ENCODE measurements around the gene PADI1. TPM values are rescaled to one million over a fixed set of nuclear protein-coding genes. Genes with fewer than 3 reads are reported as not detected.

PADI1 gene
- total RNA-seq, 1 experiment from 2014 or later = not detected

DNA sequence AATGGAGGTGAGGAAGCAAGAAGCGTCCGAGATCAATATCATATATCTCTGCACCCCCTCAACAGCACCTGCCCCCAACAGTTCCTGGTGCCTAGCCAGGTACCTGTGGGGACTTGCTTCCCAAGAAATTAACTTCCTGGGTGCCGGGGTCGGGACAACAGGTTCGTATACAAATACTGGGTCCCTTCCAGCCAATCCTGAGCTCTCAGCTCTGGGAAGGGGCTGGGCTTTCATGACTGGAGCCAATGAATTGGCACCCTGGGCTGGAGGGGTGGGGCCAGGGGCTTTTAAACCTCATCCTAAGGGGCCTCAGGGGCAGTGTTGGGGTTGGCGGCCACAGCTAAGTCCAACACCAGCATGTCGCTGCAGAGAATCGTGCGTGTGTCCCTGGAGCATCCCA, 43.9 kb downstream of the PADI1 start, which contains the start of gene PADI3:
Gene PADI3 (plus strand): TSS at position 318 of the 400 bp plus-strand sequence. CDS start 40 bp downstream, at position 358.
- peak; percentile 34 for DNase-seq (ENCODE audit: low read depth, low spot score)

DNA sequence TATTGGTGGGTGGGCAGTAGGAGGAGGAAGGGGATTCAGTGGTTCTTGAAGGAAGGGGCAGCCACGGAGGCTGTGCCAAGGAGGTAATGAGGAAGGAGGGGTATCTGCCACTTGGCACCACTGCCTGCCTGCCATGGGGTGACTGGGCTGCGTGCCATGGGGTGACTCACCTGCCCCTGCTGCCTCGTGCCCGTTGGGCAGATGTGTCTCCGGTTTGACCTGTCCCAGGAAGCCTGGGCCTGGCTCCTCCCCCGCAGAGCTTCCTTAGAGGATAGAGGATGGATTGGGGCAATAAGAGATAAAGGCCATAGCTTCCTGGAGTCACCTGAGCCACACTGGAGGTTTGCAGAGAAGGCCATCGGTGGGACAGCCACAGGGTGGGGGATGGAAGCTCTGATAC, 45.7 kb downstream of the PADI1 start:
- DNase-seq (ENCODE audit: low read depth, low spot score) = peak; percentile 24
- in situ Hi-C loops (cut with HindIII; ENCODE audit: low pct_unique_long_range_greater_than_20kb, low sequenced_read_pairs) = no loop called here

More for the DNA sequence above, 43.9 kb downstream of the PADI1 start, which contains the start of gene PADI3:
- in situ Hi-C loops (cut with HindIII; ENCODE audit: low pct_unique_long_range_greater_than_20kb, low sequenced_read_pairs) = no loop called here

DNA sequence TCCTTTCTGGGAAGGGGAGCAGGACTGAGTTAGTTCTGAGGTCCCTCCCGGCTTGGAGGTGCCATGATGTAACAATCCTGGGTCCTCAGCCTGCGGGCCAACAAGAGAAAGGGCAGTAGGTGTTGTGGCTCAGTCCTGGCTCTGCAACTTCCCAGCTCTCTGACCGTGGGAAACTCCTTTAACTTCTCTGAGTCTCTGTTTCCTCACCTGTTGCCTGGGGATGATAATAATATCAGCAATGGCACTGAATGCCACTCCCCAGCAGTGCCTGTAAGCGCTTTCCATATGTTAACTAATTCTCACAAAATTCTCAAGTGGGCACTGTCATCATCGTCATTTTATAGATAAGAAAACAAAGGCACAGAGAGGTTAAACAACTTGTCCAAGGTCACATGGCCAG, 46.3 kb downstream of the PADI1 start:
- in situ Hi-C loops (cut with HindIII; ENCODE audit: low pct_unique_long_range_greater_than_20kb, low sequenced_read_pairs) = no loop called here
- no peak for DNase-seq (ENCODE audit: low read depth, low spot score)

DNA sequence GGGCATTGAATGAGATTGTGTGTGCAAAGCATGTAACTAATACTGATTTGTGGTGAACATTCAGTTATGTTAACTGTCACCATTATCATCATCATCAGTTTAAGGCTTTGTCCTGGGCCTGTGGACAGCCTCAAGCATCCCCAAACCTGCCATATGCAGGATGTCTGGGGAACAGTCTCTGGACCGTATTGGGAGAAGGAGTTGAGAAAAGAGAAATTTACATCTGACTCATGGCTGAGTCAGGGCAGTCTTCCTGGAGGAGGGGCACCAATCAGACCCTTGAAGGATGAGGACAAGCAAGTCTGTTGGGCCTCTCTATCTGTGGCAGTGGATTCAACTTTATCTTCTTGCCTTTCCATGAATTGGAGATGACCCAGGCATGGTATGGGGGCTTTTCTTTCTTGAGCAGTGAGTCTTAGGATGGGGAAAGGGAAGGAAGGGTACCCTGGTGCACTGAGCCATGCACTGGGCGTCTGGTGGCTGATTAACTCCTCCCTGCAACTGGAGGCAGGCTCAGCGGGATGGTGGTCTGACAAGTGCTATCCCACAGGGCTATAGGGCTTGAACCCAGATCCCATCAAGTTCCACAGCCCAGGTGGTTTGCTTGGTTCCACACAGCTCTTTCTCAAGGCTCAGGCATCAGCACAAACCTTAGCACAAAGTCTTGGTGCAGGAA, 46.9 kb downstream of the PADI1 start:
- DNase-seq (ENCODE audit: low read depth, low spot score) = no peak
- in situ Hi-C loops (cut with HindIII; ENCODE audit: low pct_unique_long_range_greater_than_20kb, low sequenced_read_pairs) = no loop called here

DNA sequence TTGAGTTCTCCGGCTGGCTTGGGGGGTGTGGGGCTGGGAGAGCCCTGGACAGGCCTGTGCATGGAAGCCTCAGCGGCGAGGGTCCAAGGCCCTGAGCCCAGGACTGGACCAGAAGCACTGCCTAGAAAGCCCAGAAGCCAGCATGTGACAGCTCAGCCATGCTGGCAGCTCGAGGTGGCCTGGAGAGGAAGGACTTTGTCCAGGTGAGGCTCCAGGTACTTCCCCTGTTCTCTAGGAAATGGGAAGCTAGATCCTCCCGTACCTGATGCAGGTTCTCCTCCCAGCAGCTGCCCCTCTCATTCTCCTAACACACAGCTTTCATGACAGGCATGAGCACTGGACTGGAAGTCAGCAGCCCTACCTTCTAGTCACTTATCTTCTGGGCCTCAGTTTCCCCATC, 50.4 kb downstream of the PADI1 start:
- in situ Hi-C loops (cut with HindIII; ENCODE audit: low pct_unique_long_range_greater_than_20kb, low sequenced_read_pairs) = no loop called here
- DNase-seq (ENCODE audit: low read depth, low spot score) = no peak

DNA sequence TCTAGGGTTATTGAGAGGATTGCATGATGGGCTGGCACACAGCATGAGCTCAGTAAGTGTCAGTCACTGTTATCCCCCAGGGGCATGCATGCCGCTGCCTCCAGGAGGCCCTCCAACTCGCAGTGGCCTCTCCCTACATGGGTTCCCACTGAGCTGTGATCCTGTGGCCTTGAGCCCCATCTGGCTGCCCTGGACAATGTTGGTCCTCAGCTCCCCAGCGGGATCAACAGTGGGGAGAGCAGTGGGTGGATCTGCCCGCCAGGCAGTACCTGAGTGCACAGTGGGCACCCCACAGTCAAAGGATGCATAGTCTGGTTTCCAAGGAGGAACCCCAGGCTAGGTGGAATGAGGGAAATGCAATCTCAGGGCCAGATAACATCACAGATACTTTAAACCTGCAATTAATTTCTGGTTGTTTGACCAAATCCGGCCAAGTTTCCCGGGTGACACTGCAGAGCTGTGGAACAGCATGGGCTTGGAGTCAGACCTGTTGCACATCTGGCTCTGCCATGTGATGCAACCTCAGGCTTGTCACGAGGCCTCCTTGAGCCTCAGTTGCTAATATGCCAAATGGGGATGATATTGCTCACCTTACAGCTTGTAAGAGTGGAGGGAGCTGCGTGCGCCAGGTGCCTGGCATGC, 53.3 kb downstream of the PADI1 start:
- in situ Hi-C loops (cut with HindIII; ENCODE audit: low pct_unique_long_range_greater_than_20kb, low sequenced_read_pairs) = no loop called here
- no peak for DNase-seq (ENCODE audit: low read depth, low spot score)

DNA sequence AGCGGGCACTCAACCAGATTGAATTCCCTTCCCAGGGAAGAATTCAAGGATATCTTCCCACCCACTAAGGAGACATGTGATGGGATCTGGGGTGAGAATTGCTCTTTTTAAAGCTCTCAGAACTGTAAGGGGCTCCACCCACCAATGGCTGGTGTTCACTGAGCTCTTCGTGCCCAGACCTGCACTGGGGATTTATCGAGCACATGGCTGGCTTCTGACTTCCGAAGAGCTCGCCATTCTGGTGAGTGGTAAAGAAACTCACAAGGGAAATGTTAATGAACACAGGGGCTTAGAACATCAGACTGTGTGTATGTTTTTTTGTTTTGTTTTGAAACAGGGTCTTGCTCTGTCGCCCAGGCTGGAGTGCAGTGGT, 53.8 kb downstream of the PADI1 start:
- DNase-seq (ENCODE audit: low read depth, low spot score) = no peak
- in situ Hi-C loops (cut with HindIII; ENCODE audit: low pct_unique_long_range_greater_than_20kb, low sequenced_read_pairs) = no loop called here

DNA sequence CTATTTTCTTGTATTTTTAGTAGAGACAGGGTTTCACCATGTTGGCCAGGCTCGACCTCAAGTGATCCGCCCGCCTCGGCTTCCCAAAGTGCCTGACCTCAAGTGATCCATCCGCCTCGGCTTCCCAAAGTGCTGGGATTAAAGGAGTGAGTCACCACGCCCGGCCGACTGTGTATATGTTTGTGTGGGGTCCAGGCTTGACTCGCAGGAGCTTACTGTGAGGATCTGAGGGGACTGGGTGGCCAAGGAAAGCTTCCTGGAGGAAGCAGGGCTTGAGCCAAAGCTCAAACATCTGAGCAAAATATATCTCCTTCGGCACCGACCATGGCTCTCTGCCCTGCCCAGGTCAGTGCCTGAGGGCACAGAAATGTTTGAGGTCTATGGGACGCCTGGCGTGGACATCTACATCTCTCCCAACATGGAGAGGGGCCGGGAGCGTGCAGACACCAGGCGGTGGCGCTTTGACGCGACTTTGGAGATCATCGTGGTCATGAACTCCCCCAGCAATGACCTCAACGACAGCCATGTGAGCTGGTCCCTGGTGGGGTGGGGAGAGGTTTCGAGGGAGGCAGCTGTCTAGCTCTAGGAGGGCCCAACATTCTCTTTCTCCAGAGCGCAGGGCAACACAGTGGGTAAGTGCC, 54.4 kb downstream of the PADI1 start:
- DNase-seq (ENCODE audit: low read depth, low spot score) = no peak
- in situ Hi-C loops (cut with HindIII; ENCODE audit: low pct_unique_long_range_greater_than_20kb, low sequenced_read_pairs) = no loop called here

DNA sequence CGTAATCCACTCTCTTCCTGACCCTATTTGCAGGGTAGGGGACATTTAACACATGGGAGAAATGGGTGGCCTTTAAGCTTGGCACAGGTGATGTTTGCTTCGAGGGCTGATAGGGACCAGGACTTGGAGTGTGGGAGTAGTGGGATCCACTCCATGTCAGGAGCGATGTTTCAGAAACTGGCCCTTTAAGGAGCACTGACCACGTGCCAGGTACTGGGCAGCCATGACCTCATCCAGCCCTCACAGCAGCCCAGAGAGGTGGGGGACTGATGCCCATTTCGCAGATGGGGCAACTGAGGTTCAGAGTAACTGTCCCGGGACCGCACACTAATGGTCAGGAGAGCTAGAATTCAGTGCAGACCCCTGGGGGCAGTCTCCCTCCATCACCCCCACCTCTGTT, 55.3 kb downstream of the PADI1 start:
- in situ Hi-C loops (cut with HindIII; ENCODE audit: low pct_unique_long_range_greater_than_20kb, low sequenced_read_pairs) = no loop called here
- no peak for DNase-seq (ENCODE audit: low read depth, low spot score)

DNA sequence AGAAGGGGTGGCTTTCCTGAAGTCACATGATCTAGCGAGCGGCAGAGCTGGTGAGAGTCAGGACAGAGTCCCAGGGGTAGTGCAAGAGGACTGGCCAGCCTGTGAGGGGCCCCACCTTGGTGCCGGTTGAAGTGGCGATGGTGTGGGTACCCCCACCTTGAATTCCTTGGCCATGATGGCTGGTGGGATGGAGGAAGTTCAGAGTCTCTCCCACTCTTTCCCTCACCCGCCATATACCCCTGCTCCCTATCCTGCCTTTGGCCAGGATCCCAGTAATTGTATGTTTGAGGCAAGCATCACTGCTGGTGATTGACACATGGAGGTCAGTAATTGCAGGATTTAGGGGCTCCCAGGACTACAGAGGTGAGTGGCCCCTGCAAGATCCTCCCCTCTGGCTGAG, 55.8 kb downstream of the PADI1 start:
- DNase-seq (ENCODE audit: low read depth, low spot score) = no peak

DNA sequence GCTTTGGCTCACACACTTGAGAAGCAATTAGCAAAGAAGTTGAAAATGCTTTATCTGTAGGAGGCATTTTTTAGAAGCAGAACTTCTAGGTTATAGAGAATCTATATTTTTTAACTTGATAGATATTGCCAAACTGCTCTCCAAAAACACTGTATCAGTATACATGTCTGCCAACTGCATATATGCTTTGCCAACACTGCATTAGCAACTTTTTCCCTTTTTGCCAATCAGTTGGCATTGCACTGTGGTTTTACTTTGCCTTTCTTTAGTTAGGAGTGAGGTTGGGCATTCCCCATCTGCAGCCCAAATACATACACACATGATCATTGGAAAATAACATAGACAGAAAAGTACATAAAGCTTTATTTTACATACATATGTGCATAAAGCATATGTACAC, 59.0 kb downstream of the PADI1 start:
- DNase-seq (ENCODE audit: low read depth, low spot score) = no peak
- in situ Hi-C loops (cut with HindIII; ENCODE audit: low pct_unique_long_range_greater_than_20kb, low sequenced_read_pairs) = no loop called here

More for the DNA sequence above, 55.8 kb downstream of the PADI1 start:
- in situ Hi-C loops (cut with HindIII; ENCODE audit: low pct_unique_long_range_greater_than_20kb, low sequenced_read_pairs) = no loop called here

DNA sequence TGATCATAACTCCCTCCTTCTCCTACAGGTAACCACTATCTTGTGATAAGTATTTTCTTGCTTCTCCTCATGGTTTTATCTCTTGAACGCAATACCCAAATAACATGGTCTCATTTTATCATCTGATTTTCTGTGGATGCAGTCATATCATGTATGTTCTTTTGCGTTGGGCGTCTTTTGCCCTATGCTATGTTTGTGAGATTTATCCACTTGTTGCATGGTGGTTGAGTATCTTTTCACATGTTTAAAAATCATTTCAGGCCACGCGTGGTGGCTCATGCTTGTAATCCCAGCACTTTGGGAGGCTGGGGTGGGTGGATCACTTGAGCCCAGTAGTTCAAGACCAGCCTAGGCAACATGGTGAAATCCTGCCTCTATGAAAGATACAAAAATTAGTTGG, 59.5 kb downstream of the PADI1 start:
- DNase-seq (ENCODE audit: low read depth, low spot score) = no peak
- in situ Hi-C loops (cut with HindIII; ENCODE audit: low pct_unique_long_range_greater_than_20kb, low sequenced_read_pairs) = no loop called here

DNA sequence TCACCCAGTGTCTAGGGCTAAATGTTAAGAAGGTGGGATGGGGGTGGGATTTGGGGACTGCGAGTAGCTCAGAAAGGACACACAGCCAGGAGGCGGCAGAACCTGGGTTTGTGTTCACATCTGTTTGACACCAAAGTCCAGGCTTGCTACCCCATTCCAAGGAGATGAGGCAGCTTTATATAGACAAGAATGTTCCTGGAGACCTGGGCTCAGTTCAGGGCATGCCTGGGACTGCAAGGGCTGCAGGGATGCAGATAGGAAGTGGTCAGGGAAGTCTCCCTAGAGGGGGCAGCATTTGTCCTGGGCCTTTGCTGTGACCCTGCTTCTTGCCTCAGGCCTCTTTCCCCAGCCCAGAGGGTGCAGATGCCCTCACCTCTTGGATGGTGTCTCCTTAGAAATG, 60.2 kb downstream of the PADI1 start:
- in situ Hi-C loops (cut with HindIII; ENCODE audit: low pct_unique_long_range_greater_than_20kb, low sequenced_read_pairs) = no loop called here
- DNase-seq (ENCODE audit: low read depth, low spot score) = no peak

DNA sequence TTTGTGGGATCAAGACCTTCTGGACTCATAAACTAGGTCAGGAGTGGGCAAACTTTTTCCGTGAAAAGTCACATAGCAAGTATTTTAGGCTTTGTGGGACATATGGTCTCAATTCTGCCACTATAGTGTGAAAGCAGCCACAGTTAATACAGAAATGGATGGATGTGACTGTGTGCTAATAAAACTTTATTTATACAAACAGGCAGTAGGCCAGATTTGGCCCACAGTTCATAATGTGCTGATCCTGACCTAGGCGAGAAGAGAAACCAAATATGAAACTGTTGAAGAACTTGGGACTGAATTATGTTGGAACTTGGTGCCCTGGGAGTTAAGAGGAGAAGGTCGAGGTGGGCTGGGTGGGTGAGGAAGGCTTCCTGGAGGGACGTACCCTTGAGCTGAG, 61.0 kb downstream of the PADI1 start:
- no peak for DNase-seq (ENCODE audit: low read depth, low spot score)
- in situ Hi-C loops (cut with HindIII; ENCODE audit: low pct_unique_long_range_greater_than_20kb, low sequenced_read_pairs) = no loop called here

DNA sequence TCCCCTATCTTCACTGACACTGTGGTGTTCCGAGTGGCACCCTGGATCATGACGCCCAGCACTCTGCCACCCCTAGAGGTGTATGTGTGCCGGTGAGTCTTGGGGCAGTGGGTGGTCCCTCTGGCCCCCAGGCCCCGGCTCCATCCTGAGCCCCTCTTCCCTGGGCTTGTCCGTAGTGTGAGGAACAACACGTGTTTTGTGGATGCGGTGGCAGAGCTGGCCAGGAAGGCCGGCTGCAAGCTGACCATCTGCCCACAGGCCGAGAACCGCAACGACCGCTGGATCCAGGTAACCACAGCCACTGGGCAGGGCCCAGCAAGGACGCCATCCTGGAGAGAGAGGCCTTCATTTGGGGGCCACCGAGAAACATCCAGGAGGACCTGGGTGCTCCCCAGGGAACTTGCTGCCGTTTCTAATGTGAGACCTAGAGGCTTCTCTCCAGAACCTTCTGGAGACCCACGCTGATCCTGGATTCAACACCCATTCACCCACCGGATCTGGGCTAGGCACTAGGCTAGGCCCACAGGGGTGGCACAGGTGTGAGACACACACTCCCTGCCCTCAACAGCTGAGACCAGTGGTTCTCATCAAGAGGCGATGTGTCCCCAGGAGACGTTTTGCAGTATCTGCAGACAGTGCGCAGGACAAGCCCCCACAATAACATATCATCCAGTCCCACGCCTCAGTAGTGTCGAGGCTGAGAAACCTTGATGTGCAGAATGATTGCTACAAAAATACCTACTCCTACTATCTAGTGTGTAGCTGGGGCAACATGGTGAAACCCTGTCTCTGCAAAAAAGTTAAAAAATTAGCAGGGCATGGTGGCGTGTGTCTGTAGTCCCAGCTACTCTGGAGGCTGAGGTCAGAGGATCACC, 66.2 kb downstream of the PADI1 start:
- in situ Hi-C loops (cut with HindIII; ENCODE audit: low pct_unique_long_range_greater_than_20kb, low sequenced_read_pairs) = no loop called here
- no peak for DNase-seq (ENCODE audit: low read depth, low spot score)

DNA sequence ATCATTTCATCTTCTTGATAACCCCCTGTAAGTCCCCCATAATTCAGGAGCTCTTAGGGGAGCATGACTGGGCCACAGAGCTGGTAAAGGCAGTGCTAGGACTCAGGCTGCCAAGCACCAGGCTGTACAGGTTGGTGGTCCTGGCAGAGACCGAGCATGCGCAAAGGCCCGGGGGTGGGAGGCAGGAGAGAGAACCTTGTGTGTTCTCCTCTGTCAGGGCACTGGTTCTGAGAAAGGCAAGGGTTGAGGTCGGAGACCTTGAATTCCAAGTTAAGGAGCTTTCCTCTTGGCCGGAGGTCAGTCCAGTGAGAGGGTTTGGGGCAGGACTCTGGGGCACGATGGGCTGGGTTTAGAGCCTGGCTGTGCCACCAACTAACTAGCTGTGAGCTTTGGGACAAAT, 67.1 kb downstream of the PADI1 start:
- in situ Hi-C loops (cut with HindIII; ENCODE audit: low pct_unique_long_range_greater_than_20kb, low sequenced_read_pairs) = no loop called here
- DNase-seq (ENCODE audit: low read depth, low spot score) = no peak

DNA sequence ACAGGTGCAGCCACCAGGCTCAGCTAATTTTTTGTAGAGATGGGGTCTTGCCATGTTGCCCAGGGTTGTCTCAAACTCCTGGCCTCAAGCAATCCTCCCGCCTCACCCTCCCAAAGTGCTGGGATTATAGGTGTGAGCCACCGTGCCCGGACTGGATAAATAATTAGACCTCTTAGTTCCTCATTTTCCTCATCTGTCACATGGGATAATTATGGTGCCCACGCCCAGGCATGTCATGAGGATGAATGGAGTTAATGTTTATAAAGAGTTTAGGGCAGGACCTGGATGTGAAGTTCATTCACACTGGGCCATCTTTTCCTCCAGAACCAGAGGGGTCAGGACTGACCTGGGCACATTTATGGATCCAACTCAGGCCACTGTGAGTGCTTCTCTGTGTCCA, 67.7 kb downstream of the PADI1 start:
- in situ Hi-C loops (cut with HindIII; ENCODE audit: low pct_unique_long_range_greater_than_20kb, low sequenced_read_pairs) = no loop called here
- no peak for DNase-seq (ENCODE audit: low read depth, low spot score)

DNA sequence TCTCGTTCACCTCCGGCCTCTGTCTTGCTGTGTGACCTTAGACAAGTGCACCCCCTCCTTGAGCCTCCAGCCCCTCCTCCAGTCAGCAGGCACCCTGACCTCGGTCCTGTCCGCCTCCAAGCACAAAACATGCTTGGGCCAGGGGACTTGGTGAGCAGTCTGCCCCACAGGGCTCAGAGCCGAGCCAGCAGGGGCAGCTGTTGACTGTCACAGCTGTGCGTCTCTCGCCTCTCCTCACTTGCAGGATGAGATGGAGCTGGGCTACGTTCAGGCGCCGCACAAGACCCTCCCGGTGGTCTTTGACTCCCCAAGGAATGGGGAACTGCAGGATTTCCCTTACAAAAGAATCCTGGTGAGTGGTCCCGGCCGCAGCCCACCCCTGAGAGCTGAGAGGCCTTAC, 68.2 kb downstream of the PADI1 start:
- in situ Hi-C loops (cut with HindIII; ENCODE audit: low pct_unique_long_range_greater_than_20kb, low sequenced_read_pairs) = no loop called here
- DNase-seq (ENCODE audit: low read depth, low spot score) = no peak

Measured in SK-MEL-5 (cell line).